Liver (tissue), 3 donors: ENCODE results near the gene ELN.

Experiments used
- ATF3 ChIP-seq: IDR thresholded peaks from 2 replicates; pipeline ENCODE4 v1.6.1; 2016; ENCODE audit warnings: antibody characterized with exemption
- CTCF ChIP-seq: fragments of 150-350 bp; IDR thresholded peaks from 2 replicates; pipeline ENCODE4 v1.5.1; 2017; ENCODE audit warnings: improper control_type of control experiment, low read depth, low read length; ENCODE audit not compliant: missing input control
- EGR1 ChIP-seq, 2 donors: IDR thresholded peaks; 2 replicates each; pipeline ENCODE4 v1.6.1; 2016 to 2018; ENCODE audit warnings: antibody characterized with exemption in 2 of 2, low read depth in 2 of 2
- FOXA1 ChIP-seq: IDR thresholded peaks from 2 replicates; pipeline ENCODE4 v1.6.1; 2016; ENCODE audit warnings: antibody characterized with exemption
- HNF4G ChIP-seq: IDR thresholded peaks from 2 replicates; pipeline ENCODE4 v1.6.1; 2016; ENCODE audit warnings: antibody characterized with exemption
- JUND ChIP-seq, 2 donors: IDR thresholded peaks; 2 replicates each; pipeline ENCODE4 v1.6.1; 2016; ENCODE audit warnings: antibody characterized with exemption in 2 of 2
- RAD21 ChIP-seq, 2 donors: IDR thresholded peaks; 2 replicates each; pipeline ENCODE4 v1.6.1; 2016; ENCODE audit warnings: antibody characterized with exemption in 2 of 2, mild to moderate bottlenecking in 2 of 2
- REST ChIP-seq: IDR thresholded peaks from 2 replicates; pipeline ENCODE4 v1.6.1; 2016; ENCODE audit warnings: antibody characterized with exemption, mild to moderate bottlenecking
- SP1 ChIP-seq: IDR thresholded peaks from 2 replicates; pipeline ENCODE4 v1.6.1; 2018; ENCODE audit warnings: antibody characterized with exemption, mild to moderate bottlenecking
- TAF1 ChIP-seq: conservative IDR thresholded peaks from 2 replicates; pipeline ENCODE4 v1.6.1; 2016; ENCODE audit warnings: antibody characterized with exemption, mild to moderate bottlenecking
- donor health status: healthy.
- donor health status: healthy.

GRCh38 chr7:74048999-74049599 lies 21.1 kb downstream of the ELN start:
- TF ChIP-seq JUND (IDR thresholded peaks at IDR 0.05) (no peak), CTCF (no peak), FOXA1 (no peak), HNF4G (no peak), ATF3 (no peak), TAF1 (no peak), SP1 (no peak), RAD21 (IDR thresholded peaks at IDR 0.05) (no peak), EGR1 (IDR thresholded peaks at IDR 0.05; ENCODE audit: low read depth in 2 of 2) (no peak), REST (no peak)
